AG04450 (cell line): Measurements from ENCODE around the gene NOC2L. TPM values are rescaled to one million over a fixed set of nuclear protein-coding genes. Genes with fewer than 3 reads are reported as not detected.
"Not testable (repeated sequence)": the region's sequence is repeated elsewhere in the genome, so short reads cannot be mapped to it uniquely, and the experiment has no call there.

Experiments
- CTCF ChIA-PET: fragments of 300-600, 350-600 bp; formaldehyde crosslinking; extraction: SDS; loops from one replicate; lab custom pipeline; 2022; ENCODE audit warnings: antibody characterized with exemption, inconsistent platforms; lab: Charles Lee
- POLR2A ChIA-PET: fragments of 350-600 bp; formaldehyde crosslinking; extraction: SDS; loops from one replicate; lab custom pipeline; 2021; ENCODE audit warnings: antibody characterized with exemption, inconsistent platforms; lab: Yijun Ruan, JAX
- DNase-seq: peaks from one replicate; pipeline ENCODE4 v3.0.0-alpha.2; 2011; ENCODE audit warnings: low read depth, low spot score
- H3K27ac ChIP-seq: one replicate; pipeline ENCODE4 v1.5.1; 2012; ENCODE audit warnings: low read depth, low read length, control low read depth
- H3K27me3 ChIP-seq: one replicate; pipeline ENCODE4 v1.6.0; 2012; ENCODE audit warnings: low read length; ENCODE audit not compliant: control insufficient read depth, insufficient read depth
- H3K4me3 ChIP-seq: 2 replicates; pipeline ENCODE4 v1.5.1; 2011; ENCODE audit warnings: mild to moderate bottlenecking, low read depth, low read length, control low read depth
- H3K9me3 ChIP-seq: 2 replicates; pipeline ENCODE4 v1.5.1; 2012; ENCODE audit warnings: low read length; ENCODE audit not compliant: control insufficient read depth, insufficient read depth
- CTCF ChIP-seq: IDR thresholded peaks from 2 replicates; pipeline ENCODE4 v1.5.1; 2011; ENCODE audit warnings: low read depth, low read length, control low read depth, inconsistent platforms
- polyA plus RNA-seq: library from polyadenylated mRNA; depleted of rRNA; stranded (reverse); fragments of >200 nt; gene quantifications from 2 replicates; pipeline ENCODE4 v1.2.3, GENCODE V29; 2011

NOC2L gene
- polyA plus RNA-seq, 1 experiment = 36.1 TPM

- Histone ChIP-seq H3K27ac (no peak overlapping the region), H3K27me3 (no peaks in the 10 kb centered on the region), H3K9me3 (no peaks in the 10 kb centered on the region; the same call in 1 of the 2 replicates), H3K4me3 (no peak overlapping the region)
- ChIA-PET CTCF (interaction anchor here (1.0 to 2.0 kb wide), 2 partner anchors 12 to 47 kb away, joined by 5 to 12 read pairs; no protein-coding TSS in a partner anchor), POLR2A (interaction anchor here (0.9 kb wide), 1 partner anchor 10 kb away, joined by 3 read pairs; no protein-coding TSS in a partner anchor)
- DNase-seq = no peak
- TF ChIP-seq CTCF = no peak
These were observed 6.9 kb downstream of the NOC2L start for GRCh38 chr1:952201-952600.

- no peaks in the 10 kb centered on the region for H3K27me3 ChIP-seq
- CTCF ChIA-PET = interaction anchor here (1.0 to 2.0 kb wide), 2 partner anchors 11 to 46 kb away, joined by 5 to 12 read pairs; no protein-coding TSS in a partner anchor
- H3K27ac ChIP-seq = no peak overlapping the region
- no peak for DNase-seq
- TF ChIP-seq CTCF = peak; percentile 55
- no peaks in the 10 kb centered on the region; the same call in 1 of the 2 replicates for H3K9me3 ChIP-seq
- H3K4me3 ChIP-seq = no peak overlapping the region
- POLR2A ChIA-PET = interaction anchor here (0.9 kb wide), 1 partner anchor 9 kb away, joined by 3 read pairs; no protein-coding TSS in a partner anchor
These were observed 7.7 kb downstream of the NOC2L start for GRCh38 chr1:951364-951763.

GRCh38 chr1:950881-951280, 8.2 kb downstream of the NOC2L start:
- no peak for TF ChIP-seq CTCF
- Histone ChIP-seq H3K27ac (no peak overlapping the region), H3K9me3 (no peaks in the 10 kb centered on the region; the same call in 1 of the 2 replicates), H3K4me3 (no peak overlapping the region), H3K27me3 (no peaks in the 10 kb centered on the region)
- CTCF ChIA-PET = interaction anchor here (2.0 kb wide), 1 partner anchor 46 kb away, joined by 12 read pairs; no protein-coding TSS in a partner anchor
- POLR2A ChIA-PET = no interaction called here
- DNase-seq = no peak

GRCh38 chr1:950268-950667, 8.8 kb downstream of the NOC2L start:
- ChIA-PET POLR2A (no interaction called here), CTCF (no interaction called here)
- Histone ChIP-seq H3K27me3 (no peaks in the 10 kb centered on the region), H3K27ac (no peak overlapping the region), H3K4me3 (no peak overlapping the region), H3K9me3 (no peaks in the 10 kb centered on the region; the same call in 1 of the 2 replicates)
- DNase-seq = no peak
- TF ChIP-seq CTCF = no peak

GRCh38 chr1:947958-948357, 11.1 kb downstream of the NOC2L start:
- no peak overlapping the region for H3K27ac ChIP-seq
- DNase-seq = no peak
- no peak for TF ChIP-seq CTCF
- no peaks in the 10 kb centered on the region; the same call in 1 of the 2 replicates for H3K9me3 ChIP-seq
- ChIA-PET CTCF (no interaction called here), POLR2A (no interaction called here)
- no peak overlapping the region for H3K4me3 ChIP-seq
- no peaks in the 10 kb centered on the region for H3K27me3 ChIP-seq

GRCh38 chr1:946811-947210, 12.2 kb downstream of the NOC2L start:
- H3K4me3 ChIP-seq, H3K27ac ChIP-seq, POLR2A ChIA-PET, DNase-seq, H3K27me3 ChIP-seq, H3K9me3 ChIP-seq: not testable (repeated sequence)
- CTCF ChIA-PET = interaction anchor here (1.0 kb wide), 1 partner anchor 78 kb away, joined by 3 read pairs; no protein-coding TSS in a partner anchor
